ENCODE measurements around the gene AREG.

GRCh38 chr4:74408639-74409038 lies 36.3 kb upstream of the AREG start:
- TF ChIP-seq CTCF (IDR thresholded peaks at IDR 0.05) (no peak), POLR2A (IDR thresholded peaks at IDR 0.05) (no peak)
